ENCODE data around the gene LSM4.

LSM4 gene

DNA sequence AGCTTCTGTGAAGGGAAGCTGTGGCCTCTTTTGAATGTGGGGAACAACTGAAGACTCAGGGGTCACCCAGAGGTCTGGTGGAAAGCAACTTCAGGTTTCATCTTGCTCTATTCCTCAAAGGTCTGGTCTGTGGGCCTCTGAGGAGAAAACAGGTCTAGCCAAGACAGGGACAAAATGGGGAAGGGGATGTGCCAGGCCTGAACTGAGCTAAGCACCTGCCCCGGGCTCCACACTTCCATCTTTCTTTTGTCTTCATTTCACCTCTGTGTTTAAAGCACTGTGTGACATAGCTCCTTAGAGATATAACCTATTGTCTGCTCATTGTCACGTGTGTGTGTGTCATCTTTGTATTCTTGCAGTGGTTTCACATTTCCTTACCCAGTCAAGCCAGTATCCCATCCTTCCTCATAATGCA is 43.2 kb upstream of the LSM4 start:
- ChIA-PET CTCF (interaction anchor here (0.6 to 3.7 kb wide), 3 partner anchors 16 to 253 kb away, joined by 3 to 22 read pairs (median 10); no protein-coding TSS in a partner anchor), POLR2A (interaction anchor here (0.8 to 2.6 kb wide), 3 partner anchors 14 to 86 kb away, joined by 3 to 10 read pairs (median 3); partner anchors contain the start of gene JUND)
- no peaks in the 10 kb centered on the region; the same call in 1 of the 2 replicates for H3K4me1 ChIP-seq (ENCODE audit: control insufficient read depth, insufficient read depth, low read length)
- no peaks in the 10 kb centered on the region for H3K36me3 ChIP-seq (ENCODE audit: control insufficient read depth in 2 of 2, insufficient read depth in 1 of 2, low read length in 2 of 2)
- H3K9me3 ChIP-seq (ENCODE audit: control insufficient read depth, insufficient read depth, low read depth, low read length): no peaks in the 10 kb centered on the region
- peak; percentile 68 for TF ChIP-seq ZNF366 (tag by site-specific recombination; conservative IDR thresholded peaks at IDR 0.05)
- no peak for TF ChIP-seq ZNF133 (tag by site-specific recombination; IDR thresholded peaks at IDR 0.05)
- peak; percentile 62 for TF ChIP-seq SETDB1 (IDR thresholded peaks at IDR 0.05; ENCODE audit: insufficient read length, low read length)
- TF ChIP-seq, protein P1, sequence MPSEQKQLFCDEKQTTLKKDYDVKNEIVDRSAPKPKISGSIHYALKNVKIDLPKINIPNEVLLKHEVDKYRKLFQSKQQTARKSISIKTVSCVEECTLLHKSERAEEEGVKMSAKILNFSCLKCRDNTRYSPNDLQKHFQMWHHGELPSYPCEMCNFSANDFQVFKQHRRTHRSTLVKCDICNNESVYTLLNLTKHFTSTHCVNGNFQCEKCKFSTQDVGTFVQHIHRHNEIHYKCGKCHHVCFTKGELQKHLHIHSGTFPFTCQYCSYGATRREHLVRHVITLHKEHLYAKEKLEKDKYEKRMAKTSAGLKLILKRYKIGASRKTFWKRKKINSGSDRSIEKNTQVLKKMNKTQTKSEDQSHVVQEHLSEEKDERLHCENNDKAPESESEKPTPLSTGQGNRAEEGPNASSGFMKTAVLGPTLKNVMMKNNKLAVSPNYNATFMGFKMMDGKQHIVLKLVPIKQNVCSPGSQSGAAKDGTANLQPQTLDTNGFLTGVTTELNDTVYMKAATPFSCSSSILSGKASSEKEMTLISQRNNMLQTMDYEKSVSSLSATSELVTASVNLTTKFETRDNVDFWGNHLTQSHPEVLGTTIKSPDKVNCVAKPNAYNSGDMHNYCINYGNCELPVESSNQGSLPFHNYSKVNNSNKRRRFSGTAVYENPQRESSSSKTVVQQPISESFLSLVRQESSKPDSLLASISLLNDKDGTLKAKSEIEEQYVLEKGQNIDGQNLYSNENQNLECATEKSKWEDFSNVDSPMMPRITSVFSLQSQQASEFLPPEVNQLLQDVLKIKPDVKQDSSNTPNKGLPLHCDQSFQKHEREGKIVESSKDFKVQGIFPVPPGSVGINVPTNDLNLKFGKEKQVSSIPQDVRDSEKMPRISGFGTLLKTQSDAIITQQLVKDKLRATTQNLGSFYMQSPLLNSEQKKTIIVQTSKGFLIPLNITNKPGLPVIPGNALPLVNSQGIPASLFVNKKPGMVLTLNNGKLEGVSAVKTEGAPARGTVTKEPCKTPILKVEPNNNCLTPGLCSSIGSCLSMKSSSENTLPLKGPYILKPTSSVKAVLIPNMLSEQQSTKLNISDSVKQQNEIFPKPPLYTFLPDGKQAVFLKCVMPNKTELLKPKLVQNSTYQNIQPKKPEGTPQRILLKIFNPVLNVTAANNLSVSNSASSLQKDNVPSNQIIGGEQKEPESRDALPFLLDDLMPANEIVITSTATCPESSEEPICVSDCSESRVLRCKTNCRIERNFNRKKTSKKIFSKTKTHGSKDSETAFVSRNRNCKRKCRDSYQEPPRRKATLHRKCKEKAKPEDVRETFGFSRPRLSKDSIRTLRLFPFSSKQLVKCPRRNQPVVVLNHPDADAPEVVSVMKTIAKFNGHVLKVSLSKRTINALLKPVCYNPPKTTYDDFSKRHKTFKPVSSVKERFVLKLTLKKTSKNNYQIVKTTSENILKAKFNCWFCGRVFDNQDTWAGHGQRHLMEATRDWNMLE (tag by site-specific recombination; conservative IDR thresholded peaks at IDR 0.05; ENCODE audit: low read depth): peak; percentile 41; the same call in 1 of the 2 replicates
- TF ChIP-seq, protein P2, sequence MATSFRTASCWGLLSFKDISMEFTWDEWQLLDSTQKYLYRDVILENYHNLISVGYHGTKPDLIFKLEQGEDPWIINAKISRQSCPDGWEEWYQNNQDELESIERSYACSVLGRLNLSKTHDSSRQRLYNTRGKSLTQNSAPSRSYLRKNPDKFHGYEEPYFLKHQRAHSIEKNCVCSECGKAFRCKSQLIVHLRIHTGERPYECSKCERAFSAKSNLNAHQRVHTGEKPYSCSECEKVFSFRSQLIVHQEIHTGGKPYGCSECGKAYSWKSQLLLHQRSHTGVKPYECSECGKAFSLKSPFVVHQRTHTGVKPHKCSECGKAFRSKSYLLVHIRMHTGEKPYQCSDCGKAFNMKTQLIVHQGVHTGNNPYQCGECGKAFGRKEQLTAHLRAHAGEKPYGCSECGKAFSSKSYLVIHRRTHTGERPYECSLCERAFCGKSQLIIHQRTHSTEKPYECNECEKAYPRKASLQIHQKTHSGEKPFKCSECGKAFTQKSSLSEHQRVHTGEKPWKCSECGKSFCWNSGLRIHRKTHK (tag by site-specific recombination; IDR thresholded peaks at IDR 0.05): peak; percentile 100
- 0 out of 2 replicates have a peak, but pooled peaks have one; percentile 17 for TF ChIP-seq ZNF416 (tag by site-specific recombination; IDR thresholded peaks at IDR 0.05)
- TF ChIP-seq ZNF792 (tag by site-specific recombination; IDR thresholded peaks at IDR 0.05): no peak
- H3K27ac ChIP-seq (ENCODE audit: extremely low read depth, low read depth, low read length): peak overlapping the region; percentile 57; the same call in 1 of the 2 replicates
- no peak overlapping the region for H3K4me3 ChIP-seq (ENCODE audit: low read depth, low read length)

DNA sequence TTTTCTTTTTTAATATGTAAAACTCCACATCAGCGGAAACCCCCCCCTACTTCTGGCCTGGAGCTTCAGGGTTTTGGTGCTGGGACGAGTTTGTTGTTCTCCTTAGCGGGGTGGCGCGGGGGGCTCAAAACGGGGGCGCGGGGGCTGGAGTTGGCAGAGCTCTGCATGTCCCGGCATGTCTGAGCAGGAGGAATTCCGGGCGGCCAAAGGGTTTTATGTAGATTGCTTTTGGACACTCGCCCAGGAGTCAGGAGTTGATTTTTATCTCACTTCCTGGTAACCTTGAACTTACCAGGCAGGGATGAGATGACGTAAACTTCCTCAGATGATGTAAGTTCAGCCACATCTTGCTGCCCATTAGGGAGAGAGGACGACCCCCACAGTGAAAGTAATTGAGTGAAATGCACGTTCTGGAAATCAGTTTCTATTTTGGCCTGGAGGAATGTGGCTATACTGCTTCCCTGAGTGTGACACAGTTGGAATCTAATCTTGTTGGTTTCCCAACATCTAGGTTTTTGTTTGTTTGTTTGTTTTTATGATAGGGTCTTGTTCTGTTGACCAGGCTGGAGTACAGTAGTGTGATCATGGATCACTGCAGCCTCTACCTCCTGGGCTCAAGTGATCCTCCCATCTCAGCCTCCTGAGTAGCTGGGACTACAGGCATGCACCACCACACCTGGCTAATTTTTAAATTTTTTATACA is 42.1 kb upstream of the LSM4 start:
- Histone ChIP-seq H3K4me1 (ENCODE audit: control insufficient read depth, insufficient read depth, low read length) (no peaks in the 10 kb centered on the region; the same call in 1 of the 2 replicates), H3K27ac (ENCODE audit: extremely low read depth, low read depth, low read length) (peak overlapping the region; percentile 94), H3K4me3 (ENCODE audit: low read depth, low read length) (no peak overlapping the region), H3K36me3 (ENCODE audit: control insufficient read depth in 2 of 2, insufficient read depth in 1 of 2, low read length in 2 of 2) (peaks cover 0 to under 1% of the 10 kb centered on the region in 2 experiments; a peak in 1 of 3 replicates), H3K9me3 (ENCODE audit: control insufficient read depth, insufficient read depth, low read depth, low read length) (no peaks in the 10 kb centered on the region)
- ChIA-PET POLR2A (interaction anchor here (0.7 to 2.6 kb wide), 8 partner anchors 9 to 86 kb away, joined by 3 to 19 read pairs (median 4); partner anchors contain the start of gene JUND), CTCF (interaction anchor here (1.3 to 3.7 kb wide), 3 partner anchors 10 to 23 kb away, joined by 3 to 22 read pairs (median 10); no protein-coding TSS in a partner anchor)
- TF ChIP-seq KLF1 (tag by site-specific recombination; IDR thresholded peaks at IDR 0.05) (no peak), ZNF747 (tag by site-specific recombination; IDR thresholded peaks at IDR 0.05) (no peak), SCRT2 (tag by site-specific recombination; IDR thresholded peaks at IDR 0.05) (peak; percentile 72), ZNF10 (tag by site-specific recombination; IDR thresholded peaks at IDR 0.05) (peak; percentile 70; the same call in 1 of the 2 replicates), HOXD13 (CRISPR knock-in tag; IDR thresholded peaks at IDR 0.05; ENCODE audit: borderline replicate concordance) (no peak), ZNF621 (tag by site-specific recombination; IDR thresholded peaks at IDR 0.05) (no peak), ZNF843 (tag by site-specific recombination; IDR thresholded peaks at IDR 0.05) (peak; percentile 94), TRIM28 (IDR thresholded peaks at IDR 0.05; ENCODE audit: borderline replicate concordance, low read length) (peak; percentile 77; the same call in 1 of the 2 replicates), ZNF341 (tag by site-specific recombination; IDR thresholded peaks at IDR 0.05; ENCODE audit: low read depth) (peak; percentile 39; the same call in 1 of the 2 replicates), ZSCAN16 (tag by site-specific recombination; IDR thresholded peaks at IDR 0.05) (no peak)
- TF ChIP-seq, protein P3, sequence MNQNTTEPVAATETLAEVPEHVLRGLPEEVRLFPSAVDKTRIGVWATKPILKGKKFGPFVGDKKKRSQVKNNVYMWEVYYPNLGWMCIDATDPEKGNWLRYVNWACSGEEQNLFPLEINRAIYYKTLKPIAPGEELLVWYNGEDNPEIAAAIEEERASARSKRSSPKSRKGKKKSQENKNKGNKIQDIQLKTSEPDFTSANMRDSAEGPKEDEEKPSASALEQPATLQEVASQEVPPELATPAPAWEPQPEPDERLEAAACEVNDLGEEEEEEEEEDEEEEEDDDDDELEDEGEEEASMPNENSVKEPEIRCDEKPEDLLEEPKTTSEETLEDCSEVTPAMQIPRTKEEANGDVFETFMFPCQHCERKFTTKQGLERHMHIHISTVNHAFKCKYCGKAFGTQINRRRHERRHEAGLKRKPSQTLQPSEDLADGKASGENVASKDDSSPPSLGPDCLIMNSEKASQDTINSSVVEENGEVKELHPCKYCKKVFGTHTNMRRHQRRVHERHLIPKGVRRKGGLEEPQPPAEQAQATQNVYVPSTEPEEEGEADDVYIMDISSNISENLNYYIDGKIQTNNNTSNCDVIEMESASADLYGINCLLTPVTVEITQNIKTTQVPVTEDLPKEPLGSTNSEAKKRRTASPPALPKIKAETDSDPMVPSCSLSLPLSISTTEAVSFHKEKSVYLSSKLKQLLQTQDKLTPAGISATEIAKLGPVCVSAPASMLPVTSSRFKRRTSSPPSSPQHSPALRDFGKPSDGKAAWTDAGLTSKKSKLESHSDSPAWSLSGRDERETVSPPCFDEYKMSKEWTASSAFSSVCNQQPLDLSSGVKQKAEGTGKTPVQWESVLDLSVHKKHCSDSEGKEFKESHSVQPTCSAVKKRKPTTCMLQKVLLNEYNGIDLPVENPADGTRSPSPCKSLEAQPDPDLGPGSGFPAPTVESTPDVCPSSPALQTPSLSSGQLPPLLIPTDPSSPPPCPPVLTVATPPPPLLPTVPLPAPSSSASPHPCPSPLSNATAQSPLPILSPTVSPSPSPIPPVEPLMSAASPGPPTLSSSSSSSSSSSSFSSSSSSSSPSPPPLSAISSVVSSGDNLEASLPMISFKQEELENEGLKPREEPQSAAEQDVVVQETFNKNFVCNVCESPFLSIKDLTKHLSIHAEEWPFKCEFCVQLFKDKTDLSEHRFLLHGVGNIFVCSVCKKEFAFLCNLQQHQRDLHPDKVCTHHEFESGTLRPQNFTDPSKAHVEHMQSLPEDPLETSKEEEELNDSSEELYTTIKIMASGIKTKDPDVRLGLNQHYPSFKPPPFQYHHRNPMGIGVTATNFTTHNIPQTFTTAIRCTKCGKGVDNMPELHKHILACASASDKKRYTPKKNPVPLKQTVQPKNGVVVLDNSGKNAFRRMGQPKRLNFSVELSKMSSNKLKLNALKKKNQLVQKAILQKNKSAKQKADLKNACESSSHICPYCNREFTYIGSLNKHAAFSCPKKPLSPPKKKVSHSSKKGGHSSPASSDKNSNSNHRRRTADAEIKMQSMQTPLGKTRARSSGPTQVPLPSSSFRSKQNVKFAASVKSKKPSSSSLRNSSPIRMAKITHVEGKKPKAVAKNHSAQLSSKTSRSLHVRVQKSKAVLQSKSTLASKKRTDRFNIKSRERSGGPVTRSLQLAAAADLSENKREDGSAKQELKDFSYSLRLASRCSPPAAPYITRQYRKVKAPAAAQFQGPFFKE (tag by site-specific recombination; IDR thresholded peaks at IDR 0.05; ENCODE audit: borderline replicate concordance): no peak
- TF ChIP-seq, protein P4, sequence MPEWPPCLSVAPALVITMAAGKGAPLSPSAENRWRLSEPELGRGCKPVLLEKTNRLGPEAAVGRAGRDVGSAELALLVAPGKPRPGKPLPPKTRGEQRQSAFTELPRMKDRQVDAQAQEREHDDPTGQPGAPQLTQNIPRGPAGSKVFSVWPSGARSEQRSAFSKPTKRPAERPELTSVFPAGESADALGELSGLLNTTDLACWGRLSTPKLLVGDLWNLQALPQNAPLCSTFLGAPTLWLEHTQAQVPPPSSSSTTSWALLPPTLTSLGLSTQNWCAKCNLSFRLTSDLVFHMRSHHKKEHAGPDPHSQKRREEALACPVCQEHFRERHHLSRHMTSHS (tag by site-specific recombination; IDR thresholded peaks at IDR 0.05): peak; percentile 44; the same call in 1 of the 2 replicates
